ENCODE data around the gene MYO1D.

Gene MYO1D

GRCh38 chr17:32815460-32815859, 61.5 kb downstream of the MYO1D start:
- no peak for DNase-seq (ENCODE audit: low read depth)

GRCh38 chr17:32814836-32815235, 62.1 kb downstream of the MYO1D start:
- DNase-seq (ENCODE audit: low read depth): no peak

- no peak for DNase-seq (ENCODE audit: low read depth)
Observed at GRCh38 chr17:32813021-32813420, 63.9 kb downstream of the MYO1D start.

- no peak for DNase-seq (ENCODE audit: low read depth)
Observed at GRCh38 chr17:32810690-32811089, 66.2 kb downstream of the MYO1D start.

- DNase-seq (ENCODE audit: low read depth): no peak
Observed at GRCh38 chr17:32807577-32807976, 69.3 kb downstream of the MYO1D start.

GRCh38 chr17:32806646-32807045, 70.3 kb downstream of the MYO1D start:
- no peak for DNase-seq (ENCODE audit: low read depth)

GRCh38 chr17:32805029-32805976, 71.6 kb downstream of the MYO1D start:
- no peak for DNase-seq (ENCODE audit: low read depth)

- no peak for DNase-seq (ENCODE audit: low read depth)
Observed at GRCh38 chr17:32803544-32803943, 73.4 kb downstream of the MYO1D start.

GRCh38 chr17:32802306-32802705, 74.6 kb downstream of the MYO1D start:
- DNase-seq (ENCODE audit: low read depth): no peak

- DNase-seq (ENCODE audit: low read depth): no peak
Observed at GRCh38 chr17:32801641-32802040, 75.3 kb downstream of the MYO1D start.

- no peak for DNase-seq (ENCODE audit: low read depth)
Observed at GRCh38 chr17:32801193-32801592, 75.7 kb downstream of the MYO1D start.

GRCh38 chr17:32798938-32799337, 78.0 kb downstream of the MYO1D start:
- no peak for DNase-seq (ENCODE audit: low read depth)

GRCh38 chr17:32795339-32795979, 81.5 kb downstream of the MYO1D start:
- no peak for DNase-seq (ENCODE audit: low read depth)

- DNase-seq (ENCODE audit: low read depth): no peak
Observed at GRCh38 chr17:32794533-32795246, 82.2 kb downstream of the MYO1D start.

- DNase-seq (ENCODE audit: low read depth): no peak
Observed at GRCh38 chr17:32793841-32794240, 83.1 kb downstream of the MYO1D start.

- no peak for DNase-seq (ENCODE audit: low read depth)
Observed at GRCh38 chr17:32792207-32792606, 84.7 kb downstream of the MYO1D start.

- no peak for DNase-seq (ENCODE audit: low read depth)
Observed at GRCh38 chr17:32786169-32786568, 90.8 kb downstream of the MYO1D start.

GRCh38 chr17:32784113-32784512, 92.8 kb downstream of the MYO1D start:
- no peak for DNase-seq (ENCODE audit: low read depth)

GRCh38 chr17:32783602-32784001, 93.3 kb downstream of the MYO1D start:
- no peak for DNase-seq (ENCODE audit: low read depth)

- DNase-seq (ENCODE audit: low read depth): no peak
Observed at GRCh38 chr17:32780721-32781120, 96.2 kb downstream of the MYO1D start.

GRCh38 chr17:32777922-32778321, 99.0 kb downstream of the MYO1D start:
- no peak for DNase-seq (ENCODE audit: low read depth)

GRCh38 chr17:32777436-32777835, 99.5 kb downstream of the MYO1D start:
- DNase-seq (ENCODE audit: low read depth): no peak

GRCh38 chr17:32774695-32775084, 102.2 kb downstream of the MYO1D start:
- DNase-seq (ENCODE audit: low read depth): no peak
